Measurements from ENCODE around the gene PTPRD.
"Not testable (repeated sequence)": the region's sequence is repeated elsewhere in the genome, so short reads cannot be mapped to it uniquely, and the experiment has no call there.

PTPRD gene

DNA sequence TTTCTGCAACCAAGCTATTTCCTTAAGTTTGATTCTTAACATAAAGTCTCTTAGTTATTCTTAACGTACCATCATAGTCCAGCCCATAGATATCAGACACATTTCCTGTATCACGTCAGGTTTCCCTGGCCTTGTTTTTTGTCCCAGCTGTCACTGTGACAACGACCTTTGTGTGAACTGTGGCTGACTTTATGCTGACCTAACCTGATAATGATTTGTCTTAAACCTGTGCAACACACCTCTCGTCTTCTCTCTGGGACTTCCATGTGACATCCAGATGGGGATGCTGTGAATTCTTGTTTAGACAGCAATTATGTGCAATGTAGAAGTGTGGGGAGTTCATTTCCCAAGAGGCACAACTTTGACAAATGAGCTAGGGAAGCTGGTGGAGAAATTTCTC, 662.8 kb downstream of the PTPRD start:
- no peak for DNase-seq

- DNase-seq: no peak
Observed at GRCh38 chr9:9949368-9949767, 663.4 kb downstream of the PTPRD start.

- DNase-seq: no peak
Observed at GRCh38 chr9:9945966-9946365, 666.8 kb downstream of the PTPRD start.

DNA sequence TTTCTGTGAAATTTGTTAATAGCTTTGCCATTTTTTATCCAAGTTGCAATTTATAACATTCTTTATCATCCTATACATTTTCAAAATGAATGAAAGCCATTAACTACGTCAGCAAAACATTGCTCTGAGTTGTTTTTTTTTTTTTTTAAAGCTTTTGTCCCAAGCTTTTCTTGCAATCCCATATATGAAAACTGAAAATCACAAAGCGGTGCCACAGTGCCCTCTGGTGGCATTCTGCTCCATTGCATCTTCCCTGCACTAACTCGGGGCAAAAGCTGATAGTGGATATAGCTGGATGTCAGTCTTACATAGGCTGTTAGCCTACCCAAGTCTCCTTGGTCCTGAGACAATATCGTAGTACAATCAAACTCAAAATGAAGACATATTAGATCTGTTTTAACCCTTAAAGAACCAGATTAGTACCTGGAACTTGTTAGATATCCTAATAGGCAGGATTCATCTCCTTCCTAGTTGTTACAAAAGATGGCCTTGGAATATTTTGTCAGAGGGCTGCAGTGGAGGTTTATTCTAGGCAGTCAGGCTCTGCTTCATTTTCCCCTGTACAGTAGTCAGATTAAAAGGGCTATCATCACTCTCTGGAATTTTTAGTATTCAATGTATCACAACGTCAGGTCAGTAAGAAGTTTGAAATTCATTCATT, 669.9 kb downstream of the PTPRD start:
- peak; percentile 31 for DNase-seq

- no peak for DNase-seq
Observed at GRCh38 chr9:9938432-9938831, 674.4 kb downstream of the PTPRD start.

GRCh38 chr9:9931464-9931863, 681.3 kb downstream of the PTPRD start:
- not testable (repeated sequence) for DNase-seq

DNA sequence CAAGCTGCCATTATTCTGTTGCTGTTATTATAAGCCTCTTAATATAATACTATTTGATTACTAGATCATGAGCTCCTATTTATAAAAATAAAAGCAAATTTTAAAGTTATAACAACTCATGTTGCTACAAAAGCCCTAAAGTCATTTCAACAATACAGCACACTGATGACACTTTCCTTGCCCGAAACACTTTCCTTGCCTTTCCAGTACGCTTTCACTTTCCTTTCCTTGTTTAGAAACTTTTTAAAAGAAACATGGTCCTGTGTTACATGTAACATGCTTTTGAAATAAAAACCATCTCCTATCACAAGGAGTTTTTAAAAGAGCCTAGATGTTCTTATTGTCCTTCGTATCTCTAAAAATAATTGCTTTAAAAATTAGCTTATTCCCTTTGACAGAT, 688.4 kb downstream of the PTPRD start:
- no peak for DNase-seq

GRCh38 chr9:9921805-9922204, 691.0 kb downstream of the PTPRD start:
- no peak for DNase-seq

- DNase-seq: no peak
Observed at GRCh38 chr9:9920425-9921060, 692.3 kb downstream of the PTPRD start.

GRCh38 chr9:9919174-9919775, 693.5 kb downstream of the PTPRD start:
- DNase-seq: no peak

- DNase-seq: no peak
Observed at GRCh38 chr9:9917400-9917799, 695.4 kb downstream of the PTPRD start.

- no peak for DNase-seq
Observed at GRCh38 chr9:9914174-9914573, 698.6 kb downstream of the PTPRD start.

DNA sequence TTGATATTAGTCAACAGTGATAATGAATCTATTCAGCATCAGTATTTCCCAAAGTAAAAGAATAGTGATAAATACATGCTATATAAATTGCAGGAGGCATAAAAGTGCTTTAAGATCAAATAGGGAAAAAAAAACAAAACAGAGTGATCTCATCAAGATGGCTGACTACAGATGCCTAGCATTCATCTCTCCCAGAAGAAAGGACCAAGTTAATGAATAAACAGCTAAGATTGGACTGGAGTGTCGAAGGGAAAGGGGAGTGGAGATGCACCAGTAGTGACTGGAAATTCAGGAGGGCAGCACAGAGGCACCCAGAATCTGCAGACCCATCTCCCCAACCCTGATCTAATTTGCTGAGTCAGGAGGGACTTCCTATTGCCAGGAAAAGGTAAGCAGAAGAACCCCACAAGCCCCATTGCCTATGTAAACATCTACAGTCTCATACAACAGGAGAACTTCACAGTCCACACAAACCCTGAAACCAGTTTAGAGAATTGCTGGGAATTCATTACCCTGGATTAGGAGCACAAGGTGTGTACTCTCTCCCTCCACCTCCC, 699.4 kb downstream of the PTPRD start:
- DNase-seq: no peak

- no peak for DNase-seq
Observed at GRCh38 chr9:9912459-9912858, 700.3 kb downstream of the PTPRD start.

GRCh38 chr9:9905736-9906135, 707.1 kb downstream of the PTPRD start:
- DNase-seq: no peak

DNA sequence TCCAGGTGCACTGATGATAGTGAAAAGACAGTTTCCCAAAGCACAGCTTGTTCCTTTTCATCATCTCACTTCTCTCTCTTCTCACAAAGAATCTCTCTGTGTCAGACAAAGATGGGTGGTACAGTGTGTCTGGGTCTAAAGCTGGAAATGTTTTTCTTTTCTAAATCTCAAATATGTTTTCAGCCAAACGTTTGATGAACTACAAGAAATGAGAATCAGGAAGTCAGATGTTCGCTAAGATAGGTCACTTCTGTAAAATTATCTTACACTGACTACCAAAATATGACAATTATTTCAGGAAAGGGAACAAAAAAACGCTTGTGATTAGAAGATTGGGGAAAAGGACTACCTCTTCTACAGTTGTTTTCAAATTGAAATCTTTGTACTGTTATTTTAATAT, 708.8 kb downstream of the PTPRD start:
- no peak for DNase-seq

DNA sequence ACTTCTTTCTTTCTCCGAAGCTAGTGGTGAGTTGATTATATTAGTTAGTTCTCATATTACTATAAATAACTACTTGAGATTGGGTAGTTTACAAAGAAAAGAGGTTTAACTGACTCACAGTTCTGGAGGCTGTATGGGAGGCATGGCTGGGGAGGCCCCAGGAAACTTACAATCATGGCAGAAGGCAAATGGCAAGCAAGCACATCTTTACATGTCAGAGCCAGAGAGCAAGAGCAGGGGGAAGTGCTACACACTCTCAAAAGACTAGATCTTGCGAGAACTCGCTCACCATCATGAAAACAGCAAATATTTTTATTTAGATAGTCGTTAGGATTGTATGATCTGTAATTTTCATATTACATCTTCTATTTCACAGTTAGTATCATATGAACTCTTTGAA, 711.2 kb downstream of the PTPRD start:
- DNase-seq: no peak

- DNase-seq: no peak
Observed at GRCh38 chr9:9893837-9894236, 719.0 kb downstream of the PTPRD start.

DNA sequence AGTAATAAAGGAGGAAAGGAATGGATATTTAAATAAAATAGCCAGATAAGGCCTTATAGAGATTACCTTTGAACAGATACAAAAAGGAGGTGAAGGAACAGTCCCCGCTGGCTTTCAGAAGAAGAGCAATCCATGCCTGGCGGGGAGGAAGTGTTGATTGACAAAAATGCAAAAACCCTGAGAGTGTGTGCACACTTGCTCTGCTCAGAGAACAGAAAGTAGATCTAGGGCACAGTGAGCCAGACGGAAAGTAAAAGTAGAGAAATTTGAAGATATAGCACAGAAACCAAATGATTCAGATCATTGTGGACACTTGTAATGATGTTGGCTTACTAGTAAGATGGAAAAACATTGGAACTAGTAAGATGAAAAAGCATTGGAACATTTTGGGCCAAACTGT, 720.6 kb downstream of the PTPRD start:
- no peak for DNase-seq

GRCh38 chr9:9881692-9882091, 731.1 kb downstream of the PTPRD start:
- no peak for DNase-seq

DNA sequence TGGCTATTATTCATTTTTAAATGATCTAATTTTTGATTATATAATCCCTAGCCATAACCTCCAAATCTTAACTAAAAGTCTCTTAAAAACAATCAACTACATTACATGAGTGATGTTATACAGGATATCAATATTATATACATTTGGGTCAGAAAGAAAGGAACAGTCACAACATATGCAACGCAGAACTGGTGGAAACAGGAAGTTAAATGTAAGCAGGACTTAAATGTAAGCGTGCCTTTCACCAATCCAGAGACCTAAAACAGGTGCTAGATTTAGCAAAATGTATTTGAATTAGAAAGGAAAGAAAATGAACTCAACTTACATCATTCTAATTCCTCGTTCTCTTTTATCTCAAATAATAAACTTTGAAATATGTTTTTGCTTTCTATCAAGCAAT, 738.5 kb downstream of the PTPRD start:
- no peak for DNase-seq

DNA sequence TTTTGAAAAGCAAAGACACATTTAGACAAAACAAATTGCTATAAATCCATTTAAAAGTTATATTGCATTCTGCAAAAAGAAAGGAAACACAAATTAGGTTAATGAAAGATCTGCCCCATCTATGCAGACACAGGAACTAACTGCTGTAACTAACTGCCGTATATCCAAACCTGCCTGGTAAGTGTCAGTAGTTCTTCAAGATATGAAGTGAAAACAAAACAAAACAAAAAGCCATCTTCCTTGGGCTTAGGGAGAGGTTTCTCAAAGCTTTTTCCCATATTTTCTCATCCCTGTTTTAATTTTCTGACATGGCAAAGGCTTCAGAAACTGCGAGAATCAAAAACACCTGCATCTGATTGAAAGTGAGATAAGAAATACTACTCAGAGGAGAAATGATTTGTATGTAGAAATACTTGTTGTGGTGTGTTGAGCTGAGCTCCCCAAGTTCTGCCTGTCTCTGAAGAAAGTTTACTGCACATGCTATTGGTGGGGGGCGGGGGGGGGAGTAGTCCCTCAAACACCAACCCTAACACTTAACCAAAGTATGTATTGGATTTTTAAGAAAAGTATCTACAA, 750.5 kb downstream of the PTPRD start:
- DNase-seq: no peak

GRCh38 chr9:9855177-9856078, 757.4 kb downstream of the PTPRD start:
- no peak for DNase-seq
